DND-41 (cell line): ENCODE measurements around the gene PIK3C2B.

Experiments used
- ATAC-seq: fragments of 200-7000 bp; cut with Tn5 transposase; 3 replicates; pipeline ENCODE4 v1.9.1; 2021; ENCODE audit warnings: low read depth; ENCODE audit not compliant: insufficient read depth
- DNase-seq: peaks from one replicate; pipeline ENCODE4 v3.0.0-alpha.2; 2020
- H2AFZ ChIP-seq: 2 replicates; pipeline ENCODE4 v1.6.0; 2012; ENCODE audit warnings: low read depth, low read length
- H3K27ac ChIP-seq: 2 replicates; pipeline ENCODE4 v1.5.1; 2012; ENCODE audit warnings: low read length, inconsistent platforms
- H3K27me3 ChIP-seq: fragments of 200-600 bp; sonication (generic); 2 replicates; pipeline ENCODE4 v1.6.0; 2012; ENCODE audit warnings: low read length, mild to moderate bottlenecking, inconsistent platforms; ENCODE audit not compliant: insufficient read depth, poor library complexity
- H3K36me3 ChIP-seq: 2 replicates; pipeline ENCODE4 v1.5.1; 2012; ENCODE audit warnings: low read length, inconsistent platforms; ENCODE audit not compliant: insufficient read depth
- H3K4me1 ChIP-seq: 2 replicates; pipeline ENCODE4 v1.5.1; 2012; ENCODE audit warnings: mild to moderate bottlenecking, low read length; ENCODE audit not compliant: insufficient read depth
- H3K4me2 ChIP-seq: 2 replicates; pipeline ENCODE4 v1.6.0; 2012; ENCODE audit warnings: mild to moderate bottlenecking, moderate library complexity, low read length, inconsistent platforms; ENCODE audit not compliant: insufficient read depth
- H3K4me3 ChIP-seq, 2 experiments: fragments of 200-600 bp in 1 of 2; shearing (Covaris generic) in 1 of 2; 2 replicates each; pipeline ENCODE4 v1.5.1; 2012 to 2016; ENCODE audit warnings: inconsistent platforms in 2 of 2, low read length in 2 of 2, mild to moderate bottlenecking in 2 of 2, low read depth in 1 of 2, moderate library complexity in 1 of 2
- H3K79me2 ChIP-seq: 2 replicates; pipeline ENCODE4 v1.6.0; 2012; ENCODE audit warnings: low read length, inconsistent platforms; ENCODE audit not compliant: insufficient read depth
- H3K9ac ChIP-seq: 2 replicates; pipeline ENCODE4 v1.6.0; 2012; ENCODE audit warnings: low read depth, mild to moderate bottlenecking, inconsistent platforms, low read length, moderate library complexity
- H3K9me3 ChIP-seq: 2 replicates; pipeline ENCODE4 v1.5.1; 2012; ENCODE audit warnings: low read length, moderate library complexity, mild to moderate bottlenecking, inconsistent platforms; ENCODE audit not compliant: insufficient read depth, severe bottlenecking
- H4K20me1 ChIP-seq: 2 replicates; pipeline ENCODE4 v1.6.0; 2012; ENCODE audit warnings: low read length; ENCODE audit not compliant: insufficient read depth
- CTCF ChIP-seq: IDR thresholded peaks from 2 replicates; pipeline ENCODE4 v1.5.1; 2012; ENCODE audit warnings: borderline replicate concordance, low read length, moderate library complexity, mild to moderate bottlenecking; ENCODE audit not compliant: poor library complexity, severe bottlenecking; ENCODE audit errors: extremely low read depth
- EZH2 ChIP-seq: IDR thresholded peaks from 3 replicates; pipeline ENCODE4 v1.6.1; 2012; ENCODE audit warnings: borderline replicate concordance, low read depth, mild to moderate bottlenecking, moderate library complexity, low read length, inconsistent platforms; ENCODE audit not compliant: severe bottlenecking

The PIK3C2B gene

GRCh38 chr1:204447736-204448135 lies 46.9 kb downstream of the PIK3C2B start:
- Histone ChIP-seq H4K20me1 (no peaks in the 10 kb centered on the region), H3K27me3 (no peaks in the 10 kb centered on the region), H3K27ac (no peak overlapping the region), H3K4me3 (no peak overlapping the region), H3K4me2 (no peak overlapping the region), H3K79me2 (no peaks in the 10 kb centered on the region), H3K36me3 (peaks cover 76% of the 10 kb centered on the region), H2AFZ (no peak overlapping the region), H3K4me1 (no peaks in the 10 kb centered on the region), H3K9me3 (no peaks in the 10 kb centered on the region), H3K9ac (no peak overlapping the region)
- DNase-seq (no peak), ATAC-seq (no peak)
- TF ChIP-seq EZH2, result no peak
- TF ChIP-seq CTCF, result no peak

GRCh38 chr1:204447190-204447589 lies 47.4 kb downstream of the PIK3C2B start:
- no peaks in the 10 kb centered on the region for H3K27me3 ChIP-seq
- ATAC-seq (no peak), DNase-seq (no peak)
- H3K79me2 ChIP-seq, result no peaks in the 10 kb centered on the region
- H3K9me3 ChIP-seq, result no peaks in the 10 kb centered on the region
- no peak overlapping the region; the same call in 1 of the 2 replicates for H3K27ac ChIP-seq
- H2AFZ ChIP-seq, result no peak overlapping the region
- H3K4me1 ChIP-seq, result no peaks in the 10 kb centered on the region
- no peak overlapping the region for H3K9ac ChIP-seq
- H3K4me2 ChIP-seq, result no peak overlapping the region
- no peaks in the 10 kb centered on the region for H4K20me1 ChIP-seq
- no peak overlapping the region for H3K4me3 ChIP-seq
- TF ChIP-seq CTCF (no peak), EZH2 (no peak)
- H3K36me3 ChIP-seq, result peaks cover 81% of the 10 kb centered on the region

DNA sequence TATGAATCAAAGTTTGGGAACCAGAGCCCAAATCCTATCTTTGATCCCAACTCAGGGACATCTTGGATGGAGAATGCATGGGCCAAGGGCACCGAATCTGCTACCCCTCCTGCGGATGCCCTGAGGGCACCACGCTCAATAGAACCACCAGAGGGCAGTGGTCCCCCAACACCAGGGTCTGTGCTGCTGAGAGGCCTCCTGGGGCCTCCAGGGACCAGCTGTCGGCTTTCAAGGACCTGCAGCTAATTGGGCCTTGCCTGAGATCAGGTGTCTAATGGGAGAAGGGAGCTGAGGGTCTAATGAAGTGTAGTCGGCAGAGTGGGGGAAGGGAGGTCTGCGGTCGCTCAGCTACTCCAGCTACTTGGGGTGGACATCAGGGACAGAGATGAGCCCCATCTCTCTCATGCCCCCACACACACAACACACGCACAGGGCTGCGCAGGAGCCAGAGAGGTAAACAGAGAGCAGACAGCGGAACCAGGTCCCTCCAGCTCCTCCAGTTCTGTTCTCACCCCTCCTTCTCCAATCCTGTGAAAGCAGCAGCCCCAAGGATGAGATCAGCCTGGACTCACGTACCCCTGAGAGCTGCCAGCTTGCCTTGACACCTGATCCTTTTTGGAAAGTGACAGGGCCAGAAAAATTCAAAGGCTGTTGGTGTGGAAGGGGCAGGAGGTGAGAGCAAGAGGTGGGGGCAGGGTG lies 48.0 kb downstream of the PIK3C2B start:
- H3K4me1 ChIP-seq, result no peaks in the 10 kb centered on the region
- TF ChIP-seq CTCF (peak; percentile 92), EZH2 (no peak)
- DNase-seq, result peak; percentile 84

More for the DNA sequence above, 48.0 kb downstream of the PIK3C2B start:
- Histone ChIP-seq H4K20me1 (no peaks in the 10 kb centered on the region), H2AFZ (no peak overlapping the region), H3K9ac (no peak overlapping the region), H3K9me3 (no peaks in the 10 kb centered on the region), H3K27me3 (no peaks in the 10 kb centered on the region), H3K79me2 (no peaks in the 10 kb centered on the region), H3K27ac (no peak overlapping the region; the same call in 1 of the 2 replicates), H3K36me3 (peaks cover 83% of the 10 kb centered on the region), H3K4me3 (no peak overlapping the region), H3K4me2 (no peak overlapping the region)
- peak; percentile 98 for ATAC-seq
